ENCODE results near the gene EP400.

Gene EP400

GRCh38 chr12:132130690-132131089 lies 180.9 kb downstream of the EP400 start:
- TF ChIP-seq CTCF (IDR thresholded peaks at IDR 0.05), result no peak

All from LNCAP (cell line).